Sigmoid colon (tissue), 7 donors: Measurements from ENCODE around the gene CLIC5. TPM values are rescaled to one million over a fixed set of nuclear protein-coding genes. Genes with fewer than 3 reads are reported as not detected.

Experiments
- DNase-seq: peaks from one replicate; pipeline ENCODE4 v3.0.0-alpha.2; 2019
- H3K27ac ChIP-seq, 4 donors: fragments of 200-600 bp; sonication (generic); one replicate each; pipeline ENCODE4 v1.5.1; 2016 to 2019; ENCODE audit warnings: mild to moderate bottlenecking in 1 of 4
- H3K27me3 ChIP-seq, 3 donors: fragments of 200-600 bp; sonication (generic); one replicate each; pipeline ENCODE4 v1.5.1; 2019; ENCODE audit warnings: mild to moderate bottlenecking in 1 of 3
- H3K36me3 ChIP-seq, 4 donors: fragments of 200-600 bp; sonication (generic); one replicate each; pipeline ENCODE4 v1.5.1; 2016 to 2019
- H3K4me1 ChIP-seq, 4 donors: fragments of 200-600 bp; sonication (generic); one replicate each; pipeline ENCODE4 v1.5.1; 2017 to 2019
- H3K4me3 ChIP-seq, 4 donors: fragments of 200-600 bp; sonication (generic); one replicate each; pipeline ENCODE4 v1.5.1; 2017 to 2019; ENCODE audit warnings: mild to moderate bottlenecking in 2 of 4, moderate library complexity in 1 of 4
- H3K9me3 ChIP-seq, 4 donors: fragments of 200-600 bp in 3 of 4; sonication (generic) in 3 of 4; one replicate each; pipeline versions ENCODE4 v1.5.1 to v1.6.1; 2013 to 2019
- CTCF ChIP-seq, 4 experiments: fragments of 450-650 bp in 3 of 4; fragments of 200-600 bp in 1 of 4; IDR thresholded peaks; one replicate each; pipeline ENCODE4 v1.5.1; 2016 to 2019; ENCODE audit warnings: antibody characterized with exemption in 4 of 4, mild to moderate bottlenecking in 3 of 4, moderate library complexity in 2 of 4
- EP300 ChIP-seq, 4 donors: sonication (generic); formaldehyde crosslinking; IDR thresholded peaks; one replicate each; pipeline ENCODE4 v1.6.1; 2017; ENCODE audit warnings: antibody characterized with exemption in 4 of 4
- POLR2A ChIP-seq, 2 donors: fragments of 450-650 bp; IDR thresholded peaks; one replicate each; pipeline ENCODE4 v1.6.1; 2016; ENCODE audit warnings: antibody characterized with exemption in 2 of 2, mild to moderate bottlenecking in 2 of 2, moderate library complexity in 2 of 2
- POLR2AphosphoS5 ChIP-seq, 4 donors: sonication (generic); formaldehyde crosslinking; IDR thresholded peaks; one replicate each; pipeline ENCODE4 v1.6.1; 2017; ENCODE audit warnings: antibody characterized with exemption in 4 of 4
- WGBS, 2 donors: extraction: QIAGEN DNeasy Blood & Tissue Kit; methylation state at CpG; one replicate each; pipeline ENCODE4 v1.1.7; 2013; 5-methylcytosine and 5-hydroxymethylcytosine counted together
- intact Hi-C: fragments of 100-400 bp; cut with DNase I; formaldehyde crosslinking; loops from one replicate; pipeline ENCODE4 v1.15.1; 2023
- polyA plus RNA-seq, 3 donors: library from polyadenylated mRNA; stranded (reverse); fragments of 200-250 nt; gene quantifications; one replicate each; pipeline ENCODE4 v1.2.3, GENCODE V29; 2013
- total RNA-seq, 4 donors: library from RNA; depleted of rRNA; stranded (reverse); fragments of >200 nt; gene quantifications; one replicate each; pipeline ENCODE4 v1.1.0, GENCODE V29; 2016
- donor health status: healthy with polysubstance abuse.
- donor health status: Bipolar disorder and iron deficiency.
- donor health status: healthy.

The CLIC5 gene
- total and polyA plus RNA-seq, 7 donors, result 1.8 to 77.0 (median 3.5) TPM

GRCh38 chr6:45956176-45956575 is 59.5 kb downstream of the CLIC5 start:
- WGBS, 2 donors, result 72 to 77% methylated on average over 5 of the region's 5 CpGs
- DNase-seq, result no peak
- H3K4me1 ChIP-seq, result peaks cover 0 to 10% (median 4%) of the 10 kb centered on the region in 4 donors
- no peaks in the 10 kb centered on the region for H3K9me3 ChIP-seq
- H3K36me3 ChIP-seq, result no peaks in the 10 kb centered on the region
- no peak overlapping the region for H3K27ac ChIP-seq
- no peak overlapping the region for H3K4me3 ChIP-seq
- intact Hi-C loops, result no loop called here
- TF ChIP-seq POLR2AphosphoS5 (IDR thresholded peaks at IDR 0.05) (no peak), CTCF (IDR thresholded peaks at IDR 0.05) (no peak), EP300 (IDR thresholded peaks at IDR 0.05) (no peak), POLR2A (IDR thresholded peaks at IDR 0.05) (no peak)
- H3K27me3 ChIP-seq, result no peaks in the 10 kb centered on the region

- intact Hi-C loops, result no loop called here
- no peak overlapping the region for H3K27ac ChIP-seq
- H3K27me3 ChIP-seq, result no peaks in the 10 kb centered on the region
- TF ChIP-seq CTCF (IDR thresholded peaks at IDR 0.05), result no peak
- TF ChIP-seq POLR2AphosphoS5 (IDR thresholded peaks at IDR 0.05), result no peak
- no peak for TF ChIP-seq POLR2A (IDR thresholded peaks at IDR 0.05)
- WGBS, 2 donors, result 55 to 81% methylated on average over 1 of the region's 1 CpG
- no peak for DNase-seq
- H3K4me3 ChIP-seq, result no peak overlapping the region
- H3K9me3 ChIP-seq, result no peaks in the 10 kb centered on the region
- H3K36me3 ChIP-seq, result no peaks in the 10 kb centered on the region
- peaks cover 0 to 11% (median 5%) of the 10 kb centered on the region in 4 donors for H3K4me1 ChIP-seq
These were observed 60.1 kb downstream of the CLIC5 start for GRCh38 chr6:45955597-45955996.

GRCh38 chr6:45952546-45952945 is 63.1 kb downstream of the CLIC5 start:
- Histone ChIP-seq H3K4me3 (no peak overlapping the region), H3K9me3 (no peaks in the 10 kb centered on the region), H3K27me3 (no peaks in the 10 kb centered on the region), H3K4me1 (peaks cover 0 to 11% (median 5%) of the 10 kb centered on the region in 4 donors), H3K27ac (no peak overlapping the region), H3K36me3 (no peaks in the 10 kb centered on the region)
- DNase-seq, result no peak
- WGBS, 2 donors, result 32 to 69% methylated on average over 3 of the region's 3 CpGs
- intact Hi-C loops, result no loop called here
- TF ChIP-seq CTCF (IDR thresholded peaks at IDR 0.05) (no peak), POLR2AphosphoS5 (IDR thresholded peaks at IDR 0.05) (no peak), EP300 (IDR thresholded peaks at IDR 0.05) (no peak), POLR2A (IDR thresholded peaks at IDR 0.05) (no peak)

GRCh38 chr6:45952168-45952529 is 63.5 kb downstream of the CLIC5 start:
- 17 to 65% methylated on average over 7 of the region's 7 CpGs for WGBS, 2 donors
- Histone ChIP-seq H3K27ac (no peak overlapping the region), H3K36me3 (no peaks in the 10 kb centered on the region), H3K9me3 (no peaks in the 10 kb centered on the region), H3K4me1 (peaks cover 0 to 11% (median 5%) of the 10 kb centered on the region in 4 donors), H3K27me3 (no peaks in the 10 kb centered on the region), H3K4me3 (no peak overlapping the region)
- intact Hi-C loops, result no loop called here
- DNase-seq, result no peak
- TF ChIP-seq CTCF (IDR thresholded peaks at IDR 0.05) (no peak), POLR2AphosphoS5 (IDR thresholded peaks at IDR 0.05) (no peak), POLR2A (IDR thresholded peaks at IDR 0.05) (no peak), EP300 (IDR thresholded peaks at IDR 0.05) (no peak)
